GM12891 (cell line): ENCODE data around the gene DDIT3.

Experiments used
- PAX5 ChIP-seq: IDR thresholded peaks from 2 replicates; pipeline ENCODE4 v1.6.1; 2011; ENCODE audit warnings: low read length, moderate library complexity, mild to moderate bottlenecking; ENCODE audit not compliant: insufficient read depth, severe bottlenecking
- POLR2A ChIP-seq: IDR thresholded peaks from 2 replicates; pipeline ENCODE4 v1.6.1; 2011; ENCODE audit warnings: low read depth, low read length, control low read depth
- POLR2AphosphoS5 ChIP-seq: IDR thresholded peaks from 2 replicates; pipeline ENCODE4 v1.6.1; 2011; ENCODE audit warnings: low read depth, low read length, control low read depth
- SPI1 ChIP-seq: IDR thresholded peaks from 2 replicates; pipeline ENCODE4 v1.6.1; 2011; ENCODE audit warnings: low read depth, low read length, control low read depth
- TAF1 ChIP-seq: IDR thresholded peaks from 2 replicates; pipeline ENCODE4 v1.6.1; 2011; ENCODE audit warnings: low read depth, low read length, control low read depth

DNA sequence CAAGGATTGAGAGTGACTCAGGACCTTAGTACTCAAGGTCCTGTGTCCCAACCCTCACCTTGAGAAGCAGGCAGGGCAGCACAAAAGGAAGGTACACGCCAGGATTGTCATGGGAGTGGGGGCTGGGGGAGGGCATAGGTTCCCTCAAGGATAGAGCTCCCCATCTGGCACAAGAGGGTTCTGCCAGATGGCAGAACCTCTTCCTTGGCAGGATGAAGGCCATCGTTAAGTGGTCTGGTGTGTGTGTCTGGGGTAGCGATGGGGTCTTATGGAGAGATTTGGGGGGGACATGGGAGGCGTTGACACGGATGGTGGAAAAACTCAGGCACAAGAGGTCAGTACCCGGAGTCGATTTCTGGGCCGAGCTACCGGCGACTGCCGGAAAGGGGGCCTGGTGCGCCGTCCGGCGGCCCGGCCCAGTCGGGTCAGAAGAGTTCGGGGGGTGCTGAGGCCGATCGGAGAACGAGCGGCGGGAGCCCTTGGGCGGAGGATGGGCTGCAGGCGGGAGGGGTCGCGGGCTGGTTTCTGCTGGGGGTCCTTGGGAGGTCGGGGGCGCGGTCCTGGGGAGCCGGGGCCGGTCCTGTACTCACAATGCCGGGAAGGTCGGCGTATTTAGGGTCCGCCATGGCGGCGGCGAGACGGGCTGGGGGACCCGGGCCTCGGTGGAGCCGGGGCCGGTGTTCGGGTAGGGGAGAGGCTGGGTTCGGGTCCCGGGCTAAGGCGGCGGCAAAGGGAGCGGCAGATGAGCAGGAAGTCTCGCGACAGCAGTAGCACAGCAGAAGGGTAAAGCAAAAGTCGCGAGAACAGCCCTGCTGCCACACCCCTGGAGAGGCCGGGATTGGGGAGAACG lies 26.3 kb upstream of the DDIT3 start, which contains the start of gene DCTN2:
- TF ChIP-seq TAF1 = no peak
- TF ChIP-seq POLR2A = no peak
- TF ChIP-seq POLR2AphosphoS5 = 0 out of 2 replicates have a peak, but pooled peaks have one; percentile 18
- TF ChIP-seq SPI1 = no peak
- TF ChIP-seq PAX5 = no peak
